K562 (cell line): ENCODE measurements around the gene ITPRIP. TPM values are rescaled to one million over a fixed set of nuclear protein-coding genes. Genes with fewer than 3 reads are reported as not detected.

Experiments used
- ATF1 ChIP-seq, 2 experiments: fragments of 450-650 bp in 1 of 2; IDR thresholded peaks; 2 replicates each; pipeline ENCODE4 v1.6.1; 2016; ENCODE audit warnings: missing compliant biosample characterization in 1 of 2, missing genetic modification characterization in 1 of 2
- CTBP1 ChIP-seq: fragments of 450-650 bp; IDR thresholded peaks from 2 replicates; pipeline ENCODE4 v1.6.1; 2016; ENCODE audit warnings: borderline replicate concordance
- DNMT1 ChIP-seq: fragments of 450-650 bp; IDR thresholded peaks from 2 replicates; pipeline ENCODE4 v1.6.1; 2016; ENCODE audit warnings: antibody characterized with exemption, mild to moderate bottlenecking
- MAFG ChIP-seq: fragments of 450-650 bp; conservative IDR thresholded peaks from 2 replicates; pipeline ENCODE4 v1.6.1; 2016; ENCODE audit warnings: missing genetic modification characterization, missing compliant biosample characterization
- NEUROD1 ChIP-seq: fragments of 150-350 bp; IDR thresholded peaks from 2 replicates; pipeline ENCODE4 v1.6.1; 2014; ENCODE audit warnings: borderline replicate concordance, low read length, low read depth; ENCODE audit not compliant: partially characterized antibody
- PBX2 ChIP-seq, 2 experiments: IDR thresholded peaks in 1 of 2; conservative IDR thresholded peaks in 1 of 2; 2 replicates each; pipeline ENCODE4 v1.6.1; 2016; ENCODE audit warnings: low read depth in 2 of 2, mild to moderate bottlenecking in 1 of 2, missing compliant biosample characterization in 1 of 2, missing genetic modification characterization in 1 of 2, moderate library complexity in 1 of 2
- POLR2A ChIP-seq: fragments of 450-650 bp; conservative IDR thresholded peaks from 2 replicates; pipeline ENCODE4 v1.6.1; 2016
- REST ChIP-seq, 2 experiments: fragments of 450-650 bp; formaldehyde crosslinking in 1 of 2; IDR thresholded peaks; 2 replicates each; pipeline versions ENCODE4 v1.4.0 to v1.6.1; 2014 to 2020; ENCODE audit warnings: mild to moderate bottlenecking in 2 of 2, borderline replicate concordance in 1 of 2, low read depth in 1 of 2
- SP1 ChIP-seq: sonication (generic); formaldehyde crosslinking; IDR thresholded peaks from 2 replicates; pipeline ENCODE4 v1.8.1; 2022; ENCODE audit warnings: mild to moderate bottlenecking, missing genetic modification reagents
- SRF ChIP-seq, 2 experiments: fragments of 250-450, 450-650 bp in 1 of 2; sonication (Bioruptor Pico) in 1 of 2; sonication (generic) in 1 of 2; formaldehyde crosslinking; IDR thresholded peaks; 2 replicates each; pipeline versions ENCODE4 v1.5.0 to v1.5.1; 2020 to 2022; ENCODE audit warnings: mild to moderate bottlenecking in 1 of 2, missing genetic modification reagents in 1 of 2
- SUPT5H ChIP-seq: fragments of 450-650 bp; IDR thresholded peaks from 2 replicates; pipeline ENCODE4 v1.6.1; 2016
- ZBTB12 ChIP-seq: fragments of 250-450 bp; sonication (Bioruptor Pico); IDR thresholded peaks from 2 replicates; pipeline ENCODE4 v1.4.0; 2020
- ZNF445 ChIP-seq: fragments of 250-450 bp; sonication (Bioruptor Pico); IDR thresholded peaks from 2 replicates; pipeline ENCODE4 v1.4.0; 2020; ENCODE audit warnings: low read depth, mild to moderate bottlenecking, moderate library complexity
- polyA plus RNA-seq, 8 experiments: library from polyadenylated mRNA; depleted of rRNA in 4 of 8; stranded (reverse) in 5 of 8; unstranded in 3 of 8; fragments of >200 nt; fragmentation: Nextera tagmentation in 2 of 8; fragmentation: Illumina TruSeq in 1 of 8; extraction: Ambion mirVana in 2 of 8; extraction: Trizol in 1 of 8; gene quantifications; 2 replicates each; pipeline versions ENCODE4 v1.2.1 to v1.2.3, GENCODE V29; 2011 to 2014; ENCODE audit warnings: inconsistent platforms in 1 of 8, missing spikeins in 1 of 8
- total RNA-seq, 7 experiments: library from RNA; depleted of rRNA in 6 of 7; stranded (reverse); fragments of >200 nt in 6 of 7; fragmentation: Illumina TruSeq in 2 of 7; extraction: Trizol in 2 of 7; gene quantifications; 2 replicates each; pipeline versions ENCODE4 v1.2.1 to v1.2.3, GENCODE V29; 2011 to 2021; ENCODE audit warnings: low replicate concordance in 1 of 7

The ITPRIP gene
- total and polyA plus RNA-seq, 9 of the 15 experiments (the other 6 are each of a cell fraction or from before 2014, with no cell fraction given): 4.4 to 28.5 (median 10.9) TPM

GRCh38 chr10:104353325-104354048, 15.2 kb upstream of the ITPRIP start, which contains the start of gene CFAP58 (continued):
- TF ChIP-seq ATF1 (CRISPR knock-in tag; IDR thresholded peaks at IDR 0.05): no peak
- peak; percentile 69 for TF ChIP-seq ATF1 (tag; IDR thresholded peaks at IDR 0.05)
- TF ChIP-seq POLR2A: peak; percentile 51; the same call in 1 of the 2 replicates
- TF ChIP-seq PBX2 (CRISPR knock-in tag; IDR thresholded peaks at IDR 0.05; ENCODE audit: low read depth): no peak
- no peak for TF ChIP-seq PBX2 (tag; conservative IDR thresholded peaks at IDR 0.05; ENCODE audit: low read depth)
- TF ChIP-seq MAFG (tag): no peak
- TF ChIP-seq SRF (CRISPR knock-in tag; IDR thresholded peaks at IDR 0.05): 0 out of 4 replicates have a peak, but pooled peaks of 1 of the 2 experiments have one; percentile 40
- TF ChIP-seq SUPT5H: peak; percentile 54; the same call in 1 of the 2 replicates
- no peak for TF ChIP-seq DNMT1
- no peak for TF ChIP-seq ZNF445 (CRISPR knock-in tag)
- no peak for TF ChIP-seq NEUROD1
- no peak for TF ChIP-seq ZBTB12 (CRISPR knock-in tag)
- TF ChIP-seq REST (IDR thresholded peaks at IDR 0.05; ENCODE audit: borderline replicate concordance): no peak
- 0 out of 2 replicates have a peak, but pooled peaks have one; percentile 33 for TF ChIP-seq REST (CRISPR knock-in tag; IDR thresholded peaks at IDR 0.05; ENCODE audit: low read depth)
- peak; percentile 58; the same call in 1 of the 2 replicates for TF ChIP-seq CTBP1
- TF ChIP-seq SP1 (CRISPR knock-in tag): peak; percentile 92
